ENCODE data around the gene MSANTD4. TPM values are rescaled to one million over a fixed set of nuclear protein-coding genes. Genes with fewer than 3 reads are reported as not detected.
"Not testable (repeated sequence)": the region's sequence is repeated elsewhere in the genome, so short reads cannot be mapped to it uniquely, and the experiment has no call there.

The MSANTD4 gene
- total RNA-seq, 4 donors from 2014 or later = 31.3 to 39.6 (median 34.9) TPM

DNA sequence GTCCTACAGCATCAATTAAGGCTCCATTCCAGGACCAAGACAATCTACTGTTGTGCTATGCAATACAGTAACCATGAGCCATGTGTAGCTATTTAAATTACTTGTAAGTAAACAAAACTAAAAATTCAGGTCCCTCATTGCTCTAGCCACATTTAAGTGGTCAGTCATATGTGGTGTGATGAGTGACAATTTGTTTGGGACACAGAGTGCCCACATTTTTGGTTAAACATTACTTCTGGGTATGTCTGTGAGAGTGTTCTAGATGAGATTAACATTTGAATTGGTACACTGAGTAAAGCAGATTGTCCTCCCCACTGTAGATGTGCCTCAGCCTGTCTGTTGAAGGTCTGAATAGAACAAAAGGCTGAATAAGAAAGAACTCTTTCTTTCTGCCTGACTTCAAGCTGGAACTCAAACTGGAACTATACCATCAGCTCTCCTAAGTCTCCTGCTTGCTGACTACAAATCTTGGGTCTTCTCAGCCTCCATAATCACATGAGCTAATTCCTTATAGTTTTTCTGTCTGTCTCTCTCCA lies 39.3 kb upstream of the MSANTD4 start:
- ATAC-seq (no peak), DNase-seq (no peak)
- Histone ChIP-seq H3K4me1 (no peaks in the 10 kb centered on the region), H3K27ac (no peak overlapping the region), H3K9me3 (no peaks in the 10 kb centered on the region), H3K36me3 (no peaks in the 10 kb centered on the region), H3K27me3 (no peaks in the 10 kb centered on the region), H3K4me3 (no peak overlapping the region)
- intact Hi-C loops (cut with DNase I; ENCODE audit: low total_unique reads) = no loop called here
- TF ChIP-seq POLR2A (IDR thresholded peaks at IDR 0.05) = no peak
- TF ChIP-seq, protein P1, sequence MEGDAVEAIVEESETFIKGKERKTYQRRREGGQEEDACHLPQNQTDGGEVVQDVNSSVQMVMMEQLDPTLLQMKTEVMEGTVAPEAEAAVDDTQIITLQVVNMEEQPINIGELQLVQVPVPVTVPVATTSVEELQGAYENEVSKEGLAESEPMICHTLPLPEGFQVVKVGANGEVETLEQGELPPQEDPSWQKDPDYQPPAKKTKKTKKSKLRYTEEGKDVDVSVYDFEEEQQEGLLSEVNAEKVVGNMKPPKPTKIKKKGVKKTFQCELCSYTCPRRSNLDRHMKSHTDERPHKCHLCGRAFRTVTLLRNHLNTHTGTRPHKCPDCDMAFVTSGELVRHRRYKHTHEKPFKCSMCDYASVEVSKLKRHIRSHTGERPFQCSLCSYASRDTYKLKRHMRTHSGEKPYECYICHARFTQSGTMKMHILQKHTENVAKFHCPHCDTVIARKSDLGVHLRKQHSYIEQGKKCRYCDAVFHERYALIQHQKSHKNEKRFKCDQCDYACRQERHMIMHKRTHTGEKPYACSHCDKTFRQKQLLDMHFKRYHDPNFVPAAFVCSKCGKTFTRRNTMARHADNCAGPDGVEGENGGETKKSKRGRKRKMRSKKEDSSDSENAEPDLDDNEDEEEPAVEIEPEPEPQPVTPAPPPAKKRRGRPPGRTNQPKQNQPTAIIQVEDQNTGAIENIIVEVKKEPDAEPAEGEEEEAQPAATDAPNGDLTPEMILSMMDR (IDR thresholded peaks at IDR 0.05 in 4 of 5, conservative IDR thresholded peaks at IDR 0.05 in 1 of 5) = no peak
- in situ Hi-C loops (cut with MboI; ENCODE audit: low sequenced_read_pairs in 4 of 4) = no loop called here

DNA sequence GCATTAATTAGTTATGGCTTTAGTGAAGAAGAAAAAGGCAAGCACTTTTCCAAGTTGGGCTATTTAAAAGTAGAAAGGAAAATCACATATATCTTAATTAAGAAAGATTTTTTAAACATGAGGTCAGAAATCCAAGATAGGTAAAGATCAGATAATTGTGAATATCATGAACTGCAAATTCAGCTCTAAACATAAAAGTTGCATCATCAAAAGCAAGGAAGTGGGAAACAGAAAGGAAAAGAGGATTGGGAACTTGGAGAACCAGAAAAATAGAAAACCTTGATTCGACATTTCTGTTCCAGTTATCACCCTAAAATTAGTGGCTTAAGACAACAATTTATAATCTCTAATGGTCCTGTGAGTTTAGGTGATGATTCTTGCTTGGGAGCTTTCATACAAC lies 37.6 kb upstream of the MSANTD4 start:
- Histone ChIP-seq H3K4me3 (no peak overlapping the region), H3K27ac (no peak overlapping the region), H3K36me3 (no peaks in the 10 kb centered on the region), H3K9me3 (no peaks in the 10 kb centered on the region), H3K27me3 (no peaks in the 10 kb centered on the region), H3K4me1 (no peaks in the 10 kb centered on the region)
- intact Hi-C loops (cut with DNase I; ENCODE audit: low total_unique reads) = no loop called here
- ATAC-seq (no peak), DNase-seq (no peak)
- in situ Hi-C loops (cut with MboI; ENCODE audit: low sequenced_read_pairs in 4 of 4) = no loop called here
- TF ChIP-seq POLR2A (IDR thresholded peaks at IDR 0.05) = no peak
- TF ChIP-seq, protein P1 (IDR thresholded peaks at IDR 0.05 in 4 of 5, conservative IDR thresholded peaks at IDR 0.05 in 1 of 5) = no peak

DNA sequence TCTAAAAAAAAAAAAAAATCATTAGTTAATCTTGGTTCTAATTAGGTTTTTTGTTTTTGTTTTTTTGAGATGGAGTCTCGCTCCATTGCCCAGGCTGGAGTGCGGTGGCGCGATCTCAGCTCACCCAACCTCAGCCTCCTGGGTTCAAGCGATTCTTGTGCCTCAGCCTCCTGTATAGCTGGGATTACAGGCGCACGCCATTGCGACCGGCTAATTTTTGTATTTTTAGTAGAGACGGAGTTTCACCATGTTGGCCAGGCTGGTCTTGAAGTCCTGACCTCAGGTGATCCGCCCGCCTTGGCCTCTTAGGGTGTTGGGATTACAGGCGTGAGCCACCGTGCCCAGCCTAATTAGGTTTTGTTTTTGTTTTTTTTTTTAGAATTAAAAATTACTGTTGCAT lies 36.3 kb upstream of the MSANTD4 start:
- in situ Hi-C loops (cut with MboI; ENCODE audit: low sequenced_read_pairs in 4 of 4); H3K36me3 ChIP-seq; H3K4me3 ChIP-seq; H3K9me3 ChIP-seq; H3K27ac ChIP-seq; H3K4me1 ChIP-seq; ATAC-seq; DNase-seq; intact Hi-C loops (cut with DNase I; ENCODE audit: low total_unique reads); H3K27me3 ChIP-seq: not testable (repeated sequence)

DNA sequence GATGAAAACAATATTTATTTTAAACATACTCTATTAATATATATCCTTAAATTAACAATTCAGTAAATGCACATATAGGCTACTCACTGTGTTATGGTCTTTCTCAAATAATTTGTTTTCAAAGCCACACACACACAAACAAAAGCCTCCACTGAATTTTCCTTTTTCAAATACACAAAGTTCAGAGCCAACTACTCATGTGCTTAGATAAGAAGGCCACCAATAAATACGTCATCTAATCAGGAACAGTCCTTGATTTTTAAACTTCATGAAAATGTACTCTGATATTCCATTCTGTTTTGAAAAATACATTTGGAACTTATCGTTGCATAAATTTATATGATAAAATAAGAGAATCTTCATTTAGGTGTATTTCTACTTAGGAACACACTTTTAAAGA lies 29.1 kb upstream of the MSANTD4 start:
- Histone ChIP-seq H3K27ac (no peak overlapping the region), H3K4me1 (no peaks in the 10 kb centered on the region), H3K4me3 (no peak overlapping the region), H3K27me3 (no peaks in the 10 kb centered on the region), H3K9me3 (no peaks in the 10 kb centered on the region), H3K36me3 (no peaks in the 10 kb centered on the region)
- intact Hi-C loops (cut with DNase I; ENCODE audit: low total_unique reads) = no loop called here
- in situ Hi-C loops (cut with MboI; ENCODE audit: low sequenced_read_pairs in 4 of 4) = no loop called here
- ATAC-seq (no peak), DNase-seq (no peak)
- TF ChIP-seq, protein P1 (IDR thresholded peaks at IDR 0.05 in 4 of 5, conservative IDR thresholded peaks at IDR 0.05 in 1 of 5) = no peak
- no peak for TF ChIP-seq POLR2A (IDR thresholded peaks at IDR 0.05)

DNA sequence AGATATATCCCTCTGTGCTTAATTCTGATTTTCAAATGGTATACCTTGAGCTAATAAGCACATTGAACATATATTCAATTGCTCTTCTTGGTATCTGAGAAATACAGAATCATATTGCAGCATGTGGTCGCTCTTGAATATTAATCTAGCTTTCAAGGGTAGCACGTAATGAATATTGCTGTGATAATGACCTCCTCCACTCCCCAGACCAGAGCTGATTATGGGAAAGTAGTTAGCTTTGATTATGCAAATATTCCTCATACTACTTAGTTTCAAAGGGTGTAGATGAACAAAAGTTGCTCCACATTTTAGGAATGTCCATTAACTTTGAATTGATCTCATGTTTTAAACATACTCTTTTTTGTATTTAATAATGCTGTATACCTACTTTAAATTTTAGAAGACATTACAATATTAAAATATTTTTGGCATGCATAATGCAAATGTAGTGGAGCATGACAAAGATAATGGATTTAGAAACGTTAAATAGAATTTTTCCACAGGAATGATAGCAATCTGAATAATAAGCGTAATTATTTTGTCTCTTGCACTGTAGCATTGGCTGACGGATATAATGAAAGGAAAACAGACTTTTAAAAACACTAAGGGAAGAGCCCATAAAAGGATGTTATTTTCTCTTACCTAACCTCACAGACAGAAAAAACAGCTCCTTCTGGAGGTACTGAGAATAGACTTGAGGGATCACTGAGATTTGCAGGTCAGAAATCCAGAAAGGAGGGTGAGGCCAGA lies 27.9 kb upstream of the MSANTD4 start:
- no peak overlapping the region for H3K27ac ChIP-seq
- in situ Hi-C loops (cut with MboI; ENCODE audit: low sequenced_read_pairs in 4 of 4) = no loop called here
- no peaks in the 10 kb centered on the region for H3K27me3 ChIP-seq
- H3K4me1 ChIP-seq = no peaks in the 10 kb centered on the region
- no peak for TF ChIP-seq POLR2A (IDR thresholded peaks at IDR 0.05)
- no peak for DNase-seq
- ATAC-seq = no peak
- intact Hi-C loops (cut with DNase I; ENCODE audit: low total_unique reads) = no loop called here
- no peaks in the 10 kb centered on the region for H3K36me3 ChIP-seq
- H3K9me3 ChIP-seq = no peaks in the 10 kb centered on the region
- no peak overlapping the region for H3K4me3 ChIP-seq
